HG03159 (cell line): ENCODE results near the gene FITM2.
"Not testable (repeated sequence)": the region's sequence is repeated elsewhere in the genome, so short reads cannot be mapped to it uniquely, and the experiment has no call there.

Source experiments
- ATAC-seq: cut with Tn5 transposase; IDR thresholded peaks from one replicate; pipeline ENCODE4 v1.9.1; 2021; ENCODE audit warnings: mild to moderate bottlenecking, moderate library complexity; ENCODE audit not compliant: unreplicated experiment

FITM2 gene

GRCh38 chr20:44334306-44334705, 23.3 kb upstream of the FITM2 start:
- ATAC-seq, result no peak

- no peak for ATAC-seq
Observed at GRCh38 chr20:44331201-44331600, 20.2 kb upstream of the FITM2 start.

GRCh38 chr20:44328428-44328827, 17.4 kb upstream of the FITM2 start:
- ATAC-seq, result no peak

GRCh38 chr20:44327748-44328147, 16.7 kb upstream of the FITM2 start:
- ATAC-seq, result not testable (repeated sequence)

- ATAC-seq, result no peak
Observed at GRCh38 chr20:44326391-44327159, 15.6 kb upstream of the FITM2 start.

- no peak for ATAC-seq
Observed at GRCh38 chr20:44324343-44324742, 13.3 kb upstream of the FITM2 start.

GRCh38 chr20:44319839-44320422, 8.9 kb upstream of the FITM2 start:
- no peak for ATAC-seq

- ATAC-seq, result no peak
Observed at GRCh38 chr20:44314870-44315269, 3.9 kb upstream of the FITM2 start.

GRCh38 chr20:44309763-44310663, 989 bp downstream of the FITM2 start:
- ATAC-seq, result no peak

- ATAC-seq, result no peak
Observed at GRCh38 chr20:44306927-44307326, 4.1 kb downstream of the FITM2 start.

- no peak for ATAC-seq
Observed at GRCh38 chr20:44304383-44304782, 6.6 kb downstream of the FITM2 start.

GRCh38 chr20:44302736-44303135, 8.3 kb downstream of the FITM2 start:
- ATAC-seq, result no peak

GRCh38 chr20:44302026-44302669, 8.9 kb downstream of the FITM2 start:
- ATAC-seq, result no peak

GRCh38 chr20:44301285-44301684, 9.7 kb downstream of the FITM2 start:
- ATAC-seq, result no peak

GRCh38 chr20:44299011-44299535, 11.9 kb downstream of the FITM2 start:
- not testable (repeated sequence) for ATAC-seq

GRCh38 chr20:44297721-44298120, 13.3 kb downstream of the FITM2 start:
- no peak for ATAC-seq

- ATAC-seq, result no peak
Observed at GRCh38 chr20:44296011-44296410, 15.0 kb downstream of the FITM2 start.

GRCh38 chr20:44291754-44292153, 19.2 kb downstream of the FITM2 start:
- no peak for ATAC-seq

- no peak for ATAC-seq
Observed at GRCh38 chr20:44288252-44288651, 22.8 kb downstream of the FITM2 start.

- no peak for ATAC-seq
Observed at GRCh38 chr20:44287272-44288097, 23.5 kb downstream of the FITM2 start.
